H1 (cell line): ENCODE data around the gene NAA60. TPM values are rescaled to one million over a fixed set of nuclear protein-coding genes. Genes with fewer than 3 reads are reported as not detected.

Experiments
- CTCF ChIA-PET: fragments of 300-600 bp; sonication (Branson Sonifier 250); formaldehyde crosslinking; loops from one replicate; lab custom pipeline; 2021; ENCODE audit not compliant: partially characterized antibody; lab: Charles Lee
- POLR2A ChIA-PET: fragments of 300-600 bp; sonication (Branson Sonifier 250); formaldehyde crosslinking; loops from one replicate; lab custom pipeline; 2021; ENCODE audit warnings: inconsistent platforms; ENCODE audit not compliant: partially characterized antibody; lab: Charles Lee
- DNase-seq, 2 experiments: peaks; one replicate each; pipeline versions ENCODE4 v3.0.0 to v3.0.0-alpha.2; 2010 to 2022; ENCODE audit warnings: low spot score in 2 of 2, low read depth in 1 of 2, mixed read lengths in 1 of 2
- FAIRE-seq: peaks from 2 replicates; lab custom pipeline; 2011; peaks lifted over from hg19 to GRCh38; lab: Jason Lieb, UNC
- H2AFZ ChIP-seq: 2 replicates; pipeline ENCODE4 v1.8.1; 2012; ENCODE audit warnings: low read length, inconsistent platforms
- H2AK5ac ChIP-seq: 2 replicates; pipeline ENCODE4 v1.6.1; 2013; ENCODE audit warnings: low read depth, low read length
- H2BK120ac ChIP-seq: replicated peaks from 2 replicates; pipeline ENCODE3; 2013; ENCODE audit warnings: low read depth, low read length, inconsistent platforms
- H2BK12ac ChIP-seq: 2 replicates; pipeline ENCODE4 v1.6.1; 2013; ENCODE audit warnings: low read depth, low read length
- H2BK15ac ChIP-seq: 2 replicates; pipeline ENCODE4 v1.6.1; 2013; ENCODE audit warnings: low read length
- H2BK20ac ChIP-seq: 2 replicates; pipeline ENCODE4 v1.6.1; 2013; ENCODE audit warnings: low read length
- H2BK5ac ChIP-seq: 2 replicates; pipeline ENCODE4 v1.6.1; 2013; ENCODE audit warnings: low read depth, low read length
- H3K14ac ChIP-seq: 2 replicates; pipeline ENCODE4 v1.6.1; 2013; ENCODE audit warnings: inconsistent platforms; ENCODE audit not compliant: insufficient read length
- H3K18ac ChIP-seq: 2 replicates; pipeline ENCODE4 v1.6.1; 2013; ENCODE audit warnings: low read length; ENCODE audit errors: extremely low read depth
- H3K23ac ChIP-seq: 2 replicates; pipeline ENCODE4 v1.6.1; 2013; ENCODE audit warnings: inconsistent platforms; ENCODE audit not compliant: insufficient read length
- H3K23me2 ChIP-seq: 2 replicates; pipeline ENCODE4 v1.6.1; 2013; ENCODE audit warnings: low read depth, low read length
- H3K27ac ChIP-seq: 2 replicates; pipeline ENCODE4 v1.6.1; 2011; ENCODE audit warnings: low read depth, low read length, inconsistent platforms
- H3K27me3 ChIP-seq, 4 experiments: replicated peaks in 1 of 4; 1 replicate in 1 of 4; 2 replicates in 3 of 4; pipeline versions ENCODE4 v1.6.1 to v1.8.1; 2011 to 2013; ENCODE audit warnings: low read length in 3 of 4, mild to moderate bottlenecking in 3 of 4, inconsistent platforms in 2 of 4, mixed read lengths in 2 of 4, moderate library complexity in 1 of 4; ENCODE audit not compliant: control insufficient read depth in 3 of 4, insufficient read depth in 3 of 4; ENCODE audit errors: extremely low read depth in 1 of 4
- H3K36me3 ChIP-seq, 4 experiments: 2 replicates each; pipeline versions ENCODE4 v1.6.1 to v1.8.1; 2011 to 2013; ENCODE audit warnings: mild to moderate bottlenecking in 4 of 4, low read length in 3 of 4, moderate library complexity in 2 of 4, control low read depth in 1 of 4, inconsistent platforms in 1 of 4; ENCODE audit not compliant: insufficient read depth in 4 of 4, control insufficient read depth in 2 of 4
- H3K4ac ChIP-seq: replicated peaks from 2 replicates; pipeline ENCODE3; 2013; ENCODE audit warnings: low read length, low read depth, mixed read lengths, inconsistent platforms; ENCODE audit not compliant: insufficient read length
- H3K4me1 ChIP-seq, 4 experiments: replicated peaks in 1 of 4; 1 replicate in 1 of 4; 2 replicates in 3 of 4; pipeline versions ENCODE4 v1.6.1 to v1.8.1; 2011 to 2013; ENCODE audit warnings: low read length in 3 of 4, inconsistent platforms in 2 of 4, mixed read lengths in 1 of 4; ENCODE audit not compliant: insufficient read depth in 4 of 4, control insufficient read depth in 3 of 4
- H3K4me2 ChIP-seq, 2 experiments: 2 replicates each; pipeline versions ENCODE4 v1.6.1 to v1.8.1; 2011 to 2013; ENCODE audit warnings: low read depth in 2 of 2, low read length in 2 of 2, control low read depth in 1 of 2, inconsistent platforms in 1 of 2, mild to moderate bottlenecking in 1 of 2; ENCODE audit not compliant: insufficient read depth in 1 of 2
- H3K4me3 ChIP-seq, 4 experiments: fragments of 200-600, 300-600 bp in 1 of 4; sonication (generic), shearing (Covaris generic), sonication (Bioruptor Twin) in 1 of 4; 2 replicates each; pipeline versions ENCODE4 v1.5.1 to v1.8.1; 2011 to 2016; ENCODE audit warnings: low read length in 4 of 4, low read depth in 3 of 4, control low read depth in 2 of 4, inconsistent platforms in 2 of 4, mild to moderate bottlenecking in 2 of 4, mixed read lengths in 1 of 4, moderate library complexity in 1 of 4; ENCODE audit not compliant: insufficient read depth in 2 of 4; ENCODE audit errors: extremely low read depth in 1 of 4
- H3K56ac ChIP-seq: replicated peaks from 2 replicates; pipeline ENCODE3; 2013; ENCODE audit warnings: low read depth, mild to moderate bottlenecking, mixed read lengths, low read length, inconsistent platforms; ENCODE audit not compliant: insufficient read length
- H3K79me1 ChIP-seq: 2 replicates; pipeline ENCODE4 v1.6.1; 2013; ENCODE audit warnings: low read depth, low read length, control low read depth
- H3K79me2 ChIP-seq, 2 experiments: 2 replicates each; pipeline versions ENCODE4 v1.6.1 to v1.8.1; 2012 to 2013; ENCODE audit warnings: low read length in 2 of 2, mild to moderate bottlenecking in 2 of 2, inconsistent platforms in 1 of 2; ENCODE audit not compliant: insufficient read depth in 2 of 2, control insufficient read depth in 1 of 2
- H3K9ac ChIP-seq, 4 experiments: replicated peaks in 1 of 4; 1 replicate in 1 of 4; 2 replicates in 3 of 4; pipeline versions ENCODE4 v1.6.1 to v1.8.1; 2011 to 2013; ENCODE audit warnings: low read depth in 3 of 4, low read length in 3 of 4, control low read depth in 2 of 4, mild to moderate bottlenecking in 2 of 4, moderate library complexity in 2 of 4, inconsistent platforms in 1 of 4; ENCODE audit errors: extremely low read depth in 1 of 4
- H3K9me3 ChIP-seq, 2 experiments: 2 replicates each; pipeline versions ENCODE4 v1.6.1 to v1.8.1; 2012 to 2013; ENCODE audit warnings: mild to moderate bottlenecking in 2 of 2, moderate library complexity in 2 of 2, control low read depth in 1 of 2, inconsistent platforms in 1 of 2, low read depth in 1 of 2, low read length in 1 of 2, mixed read lengths in 1 of 2; ENCODE audit not compliant: insufficient read depth in 2 of 2
- H4K20me1 ChIP-seq, 2 experiments: replicated peaks in 1 of 2; 2 replicates each; pipeline versions ENCODE3 to v1.8.1; 2011 to 2013; ENCODE audit warnings: inconsistent platforms in 2 of 2, low read length in 2 of 2, mild to moderate bottlenecking in 1 of 2; ENCODE audit not compliant: insufficient read depth in 2 of 2, control insufficient read depth in 1 of 2
- H4K5ac ChIP-seq: 2 replicates; pipeline ENCODE4 v1.6.1; 2013; ENCODE audit warnings: low read length, low read depth, mixed read lengths, inconsistent platforms; ENCODE audit not compliant: insufficient read length
- H4K8ac ChIP-seq: 2 replicates; pipeline ENCODE4 v1.8.0; 2013; ENCODE audit warnings: mild to moderate bottlenecking, moderate library complexity, low read length, inconsistent platforms; ENCODE audit not compliant: insufficient read depth; ENCODE audit errors: extremely low read depth
- H4K91ac ChIP-seq: replicated peaks from 2 replicates; pipeline ENCODE3; 2013; ENCODE audit warnings: low read length, mixed read lengths, inconsistent platforms; ENCODE audit not compliant: insufficient read length
- CBX8 ChIP-seq: fragments of 300-800, 300-1000 bp; sonication (generic); IDR thresholded peaks from 2 replicates; pipeline ENCODE4 v1.7.1; 2016; ENCODE audit warnings: low read depth, low read length, borderline replicate concordance
- CEBPB ChIP-seq: IDR thresholded peaks from 2 replicates; pipeline ENCODE4 v1.6.1; 2012; ENCODE audit warnings: low read depth, low read length
- CREB1 ChIP-seq: IDR thresholded peaks from 2 replicates; pipeline ENCODE4 v1.6.1; 2012; ENCODE audit warnings: inconsistent platforms
- EZH2 ChIP-seq: fragments of 200-600 bp; sonication (generic); IDR thresholded peaks from 2 replicates; pipeline ENCODE4 v1.7.1; 2012; ENCODE audit warnings: low read depth, mild to moderate bottlenecking, moderate library complexity, low read length, inconsistent platforms; ENCODE audit not compliant: severe bottlenecking
- HDAC6 ChIP-seq: IDR thresholded peaks from one replicate; pipeline ENCODE4 v1.7.1; 2012; ENCODE audit warnings: low read depth, mild to moderate bottlenecking, inconsistent platforms, low read length, moderate library complexity
- JUND ChIP-seq: IDR thresholded peaks from 2 replicates; pipeline ENCODE4 v1.6.1; 2011; ENCODE audit warnings: mild to moderate bottlenecking, improper control_type of control experiment, low read length
- NANOG ChIP-seq: IDR thresholded peaks from 2 replicates; pipeline ENCODE4 v1.6.1; 2011; ENCODE audit warnings: low read length, low read depth, mild to moderate bottlenecking, inconsistent platforms; ENCODE audit not compliant: insufficient read depth, poor library complexity, severe bottlenecking
- SAP30 ChIP-seq: fragments of 300-600 bp; sonication (generic); IDR thresholded peaks from 2 replicates; pipeline ENCODE4 v1.7.1; 2012; ENCODE audit warnings: low read length, moderate library complexity, mild to moderate bottlenecking, inconsistent platforms; ENCODE audit not compliant: insufficient read depth, insufficient replicate concordance
- SIN3A ChIP-seq, 2 experiments: IDR thresholded peaks in 1 of 2; conservative IDR thresholded peaks in 1 of 2; 2 replicates each; pipeline ENCODE4 v1.6.1; 2011 to 2012; ENCODE audit warnings: low read length in 2 of 2, improper control_type of control experiment in 1 of 2, low read depth in 1 of 2, mild to moderate bottlenecking in 1 of 2
- SIRT6 ChIP-seq: IDR thresholded peaks from one replicate; pipeline ENCODE4 v1.7.1; 2012; ENCODE audit warnings: low read length, inconsistent platforms
- SP4 ChIP-seq: IDR thresholded peaks from 2 replicates; pipeline ENCODE4 v1.6.1; 2012; ENCODE audit warnings: low read length, inconsistent platforms
- TBP ChIP-seq: IDR thresholded peaks from 2 replicates; pipeline ENCODE4 v1.6.1; 2011; ENCODE audit warnings: low read depth, low read length, improper control_type of control experiment
- TCF12 ChIP-seq: IDR thresholded peaks from 2 replicates; pipeline ENCODE4 v1.6.1; 2011; ENCODE audit warnings: low read depth, mild to moderate bottlenecking, low read length
- YY1 ChIP-seq: IDR thresholded peaks from 2 replicates; pipeline ENCODE4 v1.6.1; 2011; ENCODE audit warnings: low read depth, mild to moderate bottlenecking, low read length
- polyA plus RNA-seq, 7 experiments: library from polyadenylated mRNA; depleted of rRNA in 3 of 7; stranded (reverse) in 5 of 7; unstranded in 2 of 7; fragments of >200 nt in 5 of 7; fragments of 200-250 nt in 2 of 7; gene quantifications; 1 replicate in 5 of 7; 2 replicates in 1 of 7; 4 replicates in 1 of 7; pipeline versions ENCODE4 v1.2.1 to v1.2.3, GENCODE V29; 2011 to 2013; ENCODE audit warnings: missing spikeins in 2 of 7, mixed read lengths in 2 of 7
- total RNA-seq: library from RNA; stranded (reverse); fragmentation: NEBNext Ultra II Directional; extraction: Animal tissue kit (Norgen Biotek cat#: 25700); gene quantifications from 2 replicates; pipeline ENCODE4 v1.2.1, GENCODE V29; 2021

The NAA60 gene
- total and polyA plus RNA-seq, 2 of the 8 experiments (the other 6 are each of a cell fraction or from before 2014, with no cell fraction given), result 34.1 to 47.6 TPM

DNA sequence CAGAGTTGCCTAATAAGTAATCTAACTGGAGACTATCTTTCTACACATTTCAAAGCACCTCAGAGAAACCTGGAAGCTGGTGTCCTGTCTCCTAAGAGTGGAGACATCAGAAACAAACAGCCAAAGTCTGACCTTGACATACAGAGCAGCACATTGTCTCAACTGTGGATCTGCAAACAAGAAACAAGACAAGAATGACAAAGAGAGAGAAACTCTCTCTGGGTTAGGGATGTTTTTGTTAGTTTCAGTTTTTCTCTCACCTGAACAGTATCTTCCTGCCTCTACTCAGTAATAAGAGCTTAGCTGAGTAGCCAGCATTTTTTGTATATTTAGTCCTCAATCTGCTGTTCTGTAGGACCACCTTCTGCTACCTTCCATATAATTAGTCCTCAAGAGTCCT lies 9.1 kb upstream of the NAA60 start:
- H3K14ac ChIP-seq, result no peak overlapping the region
- H2AFZ ChIP-seq, result no peak overlapping the region
- H3K9ac ChIP-seq, result no peak overlapping the region
- no peak overlapping the region for H4K91ac ChIP-seq
- no peak overlapping the region for H3K27ac ChIP-seq
- H2AK5ac ChIP-seq, result no peak overlapping the region
- no peak overlapping the region for H2BK120ac ChIP-seq
- POLR2A ChIA-PET, result no interaction called here
- H4K8ac ChIP-seq, result no peak overlapping the region
- no peak overlapping the region for H2BK15ac ChIP-seq
- FAIRE-seq, result no peak
- H3K56ac ChIP-seq, result no peak overlapping the region
- H3K27me3 ChIP-seq, result no peaks in the 10 kb centered on the region
- H2BK5ac ChIP-seq, result no peak overlapping the region
- no peak overlapping the region for H3K4me2 ChIP-seq
- H3K18ac ChIP-seq, result no peak overlapping the region
- no peak overlapping the region for H3K4me3 ChIP-seq
- no peak overlapping the region for H4K5ac ChIP-seq
- no peak overlapping the region for H2BK20ac ChIP-seq
- H3K36me3 ChIP-seq, result peaks cover 0 to 7% (median 2%) of the 10 kb centered on the region in 4 experiments; a peak in 5 of 8 replicates
- no peak for DNase-seq
- H2BK12ac ChIP-seq, result no peak overlapping the region
- H3K9me3 ChIP-seq, result no peaks in the 10 kb centered on the region; a peak in 1 of 4 replicates
- no peaks in the 10 kb centered on the region; a peak in 1 of 4 replicates for H3K79me2 ChIP-seq
- CTCF ChIA-PET, result no interaction called here
- H3K4ac ChIP-seq, result no peak overlapping the region
- no peaks in the 10 kb centered on the region for H3K23me2 ChIP-seq
- no peaks in the 10 kb centered on the region for H4K20me1 ChIP-seq
- no peaks in the 10 kb centered on the region for H3K4me1 ChIP-seq
- no peaks in the 10 kb centered on the region; the same call in 1 of the 2 replicates for H3K79me1 ChIP-seq
- H3K23ac ChIP-seq, result no peak overlapping the region
- TF ChIP-seq TBP (no peak), CREB1 (no peak), SIN3A (conservative IDR thresholded peaks at IDR 0.05 in 1 of 2, IDR thresholded peaks at IDR 0.05 in 1 of 2; ENCODE audit: low read depth in 1 of 2, low read length in 2 of 2) (no peak), NANOG (no peak), TCF12 (no peak), HDAC6 (no peak), SAP30 (no peak), CEBPB (no peak), CBX8 (no peak), YY1 (no peak), SIRT6 (no peak), JUND (no peak), EZH2 (no peak), SP4 (no peak)
